K562 treated with DMSO at 1 percent for 48 hours (cell line): ENCODE results near the gene SCCPDH. TPM values are rescaled to one million over a fixed set of nuclear protein-coding genes. Genes with fewer than 3 reads are reported as not detected.

Experiments
- total RNA-seq: library from RNA; unstranded; fragments of 300-600 nt; gene quantifications from 2 replicates; pipeline ENCODE4 v1.2.3, GENCODE V29; 2022; ENCODE audit warnings: low replicate concordance; ENCODE audit errors: extremely low read depth

The SCCPDH gene
- not detected in 2 replicates for total RNA-seq

DNA sequence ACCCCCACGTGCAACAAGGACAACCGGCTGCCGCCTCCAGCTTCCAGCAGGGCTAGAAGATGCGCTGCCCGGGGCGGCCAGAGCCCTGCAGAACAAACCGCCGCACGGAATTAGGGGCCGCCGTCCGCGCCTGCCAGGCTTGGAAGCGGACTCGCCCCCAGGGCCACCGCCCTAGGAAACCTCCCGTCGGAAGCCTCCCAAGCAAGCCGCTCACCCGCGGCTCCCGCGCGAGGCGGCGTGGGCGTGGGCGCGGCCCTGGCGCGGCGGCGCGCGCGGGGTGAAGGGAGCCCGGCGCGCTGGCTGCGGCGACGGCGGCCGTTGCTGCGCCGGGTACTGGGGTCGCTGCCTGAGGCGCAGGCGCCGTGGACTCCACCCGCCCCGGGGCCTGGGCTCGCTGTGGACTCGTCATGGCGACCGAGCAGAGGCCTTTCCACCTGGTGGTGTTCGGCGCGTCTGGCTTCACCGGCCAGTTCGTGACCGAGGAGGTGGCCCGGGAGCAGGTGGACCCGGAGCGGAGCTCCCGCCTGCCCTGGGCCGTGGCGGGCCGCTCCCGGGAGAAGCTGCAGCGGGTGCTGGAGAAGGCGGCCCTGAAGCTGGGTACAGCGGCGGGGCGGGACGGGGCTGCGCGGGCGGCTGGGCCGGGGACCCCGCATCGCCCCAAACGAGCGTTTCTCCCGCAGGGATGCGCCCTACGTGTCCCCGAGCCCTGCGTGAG is at the start of gene SCCPDH:
Gene SCCPDH, plus strand, starts transcription at position 394 of the 715 bp plus-strand sequence. Its CDS starts 14 bp downstream, at position 408.

Other genes with a start within 250 kb of the SCCPDH start
- gene SMYD3, start 217.1 kb upstream of the SCCPDH start, total RNA-seq: not detected in 2 replicates
- gene TFB2M, start 158.1 kb upstream of the SCCPDH start, total RNA-seq: not detected in 2 replicates
- not detected in 2 replicates for gene CNST, start 158.0 kb upstream of the SCCPDH start, total RNA-seq
- not detected in 2 replicates for gene AHCTF1, start 207.5 kb downstream of the SCCPDH start, total RNA-seq